SKM-1 (cell line): ENCODE data around the gene PLBD2.

ENCODE experiments used
- DNase-seq: peaks from one replicate; lab custom pipeline; 2025; ENCODE audit not compliant: unreplicated experiment; lab: John Stamatoyannopoulos, UW

Gene PLBD2

DNA sequence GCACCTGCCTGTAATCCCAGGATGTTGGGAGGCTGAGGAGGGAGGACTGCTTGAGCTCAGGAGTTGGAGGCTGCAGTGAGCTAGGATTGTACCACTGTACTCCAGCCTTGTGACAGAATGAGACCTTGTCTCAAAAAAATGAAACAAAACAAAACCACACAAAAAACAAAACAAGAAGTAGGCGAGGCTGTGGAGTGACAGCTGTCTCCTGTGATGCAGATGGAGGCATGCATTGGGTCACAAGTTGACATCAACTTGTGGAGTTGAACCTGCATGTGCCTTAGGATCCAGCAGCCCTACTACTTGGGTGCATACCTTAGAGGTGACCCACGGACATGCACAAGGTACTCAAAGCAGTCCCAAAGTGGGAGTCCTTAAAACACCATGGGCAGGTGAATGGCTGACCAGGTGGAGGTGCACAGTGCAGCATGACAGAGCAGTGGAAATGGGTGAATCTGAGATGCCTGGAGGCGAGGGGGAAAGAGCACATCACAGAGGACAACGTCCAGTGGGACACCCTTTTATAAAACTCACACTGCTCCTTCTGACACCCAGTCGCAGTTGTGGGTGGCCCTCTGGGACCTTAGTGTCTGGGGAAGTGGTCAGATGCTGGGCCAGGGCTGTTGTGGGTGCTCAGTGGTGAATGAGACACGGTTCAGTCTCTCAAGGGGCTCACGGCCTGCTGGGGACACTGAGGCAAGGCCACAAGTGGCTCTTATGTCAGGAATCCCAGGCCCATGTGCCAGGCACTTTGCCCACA is 12.7 kb downstream of the PLBD2 start:
- DNase-seq: no peak

DNA sequence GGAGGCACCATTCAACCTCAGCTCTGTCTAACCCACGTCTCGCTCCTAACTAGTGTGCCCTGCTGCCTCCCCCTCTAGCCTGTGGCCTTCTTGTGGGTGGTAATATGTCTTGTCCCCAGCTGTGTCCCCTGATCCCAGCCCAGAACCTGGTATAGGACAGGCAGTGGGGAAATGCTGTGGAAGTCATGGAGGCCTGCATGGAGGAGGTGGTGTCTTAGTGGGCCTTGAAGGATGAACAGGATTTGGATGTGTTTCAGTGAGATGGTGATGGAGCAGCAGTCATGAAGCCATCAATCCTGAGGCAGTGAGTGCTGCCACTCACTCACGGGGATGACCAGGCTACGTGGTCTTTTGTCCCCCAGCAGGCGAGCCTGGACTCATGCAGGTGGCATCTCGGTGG is 13.4 kb downstream of the PLBD2 start:
- DNase-seq: no peak

GRCh38 chr12:113372371-113372770 is 14.0 kb downstream of the PLBD2 start:
- no peak for DNase-seq

DNA sequence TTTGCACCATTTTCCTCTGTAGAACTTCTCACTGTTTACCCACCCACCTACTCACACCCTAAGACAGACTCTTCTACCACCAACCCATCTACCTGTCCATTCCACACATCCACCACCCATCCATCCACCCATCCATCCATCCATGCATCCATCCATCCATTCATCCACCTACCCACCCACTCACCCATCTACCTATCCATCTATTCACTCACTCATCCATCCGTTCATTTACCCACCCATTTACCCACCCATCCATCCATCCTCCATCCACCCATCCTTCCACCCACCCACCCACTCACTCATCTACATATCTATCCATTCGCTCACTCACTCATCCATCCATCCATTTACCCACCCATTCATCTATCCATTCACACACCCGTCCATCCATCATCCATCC is 15.1 kb downstream of the PLBD2 start:
- DNase-seq: no peak

GRCh38 chr12:113373969-113374368 is 15.6 kb downstream of the PLBD2 start:
- no peak for DNase-seq

GRCh38 chr12:113374823-113375428 is 16.5 kb downstream of the PLBD2 start:
- DNase-seq: no peak

- no peak for DNase-seq
Observed at GRCh38 chr12:113378291-113378690, 19.9 kb downstream of the PLBD2 start.

- DNase-seq: no peak
Observed at GRCh38 chr12:113381220-113381619, 22.8 kb downstream of the PLBD2 start.

DNA sequence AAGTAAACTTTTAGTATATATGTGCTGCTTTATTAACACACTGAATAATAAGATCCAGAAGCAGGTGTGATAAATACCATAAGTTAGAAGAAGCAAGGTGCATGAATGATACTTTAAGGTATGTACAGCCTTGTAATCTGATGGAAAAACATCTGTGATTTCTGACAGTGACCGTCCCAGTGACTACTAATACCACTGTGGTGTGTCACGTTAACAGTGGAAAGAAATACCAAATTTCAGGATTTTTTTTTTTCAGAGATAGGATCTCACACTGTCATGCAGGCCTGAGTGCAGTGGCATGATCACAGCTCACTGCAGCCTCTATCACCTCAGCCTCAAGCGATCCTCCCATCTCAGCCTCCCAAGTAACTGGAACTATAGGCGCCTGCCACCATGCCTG is 23.8 kb downstream of the PLBD2 start:
- no peak for DNase-seq

GRCh38 chr12:113384778-113385177 is 26.4 kb downstream of the PLBD2 start:
- no peak for DNase-seq

- no peak for DNase-seq
Observed at GRCh38 chr12:113385282-113385882, 27.0 kb downstream of the PLBD2 start.

DNA sequence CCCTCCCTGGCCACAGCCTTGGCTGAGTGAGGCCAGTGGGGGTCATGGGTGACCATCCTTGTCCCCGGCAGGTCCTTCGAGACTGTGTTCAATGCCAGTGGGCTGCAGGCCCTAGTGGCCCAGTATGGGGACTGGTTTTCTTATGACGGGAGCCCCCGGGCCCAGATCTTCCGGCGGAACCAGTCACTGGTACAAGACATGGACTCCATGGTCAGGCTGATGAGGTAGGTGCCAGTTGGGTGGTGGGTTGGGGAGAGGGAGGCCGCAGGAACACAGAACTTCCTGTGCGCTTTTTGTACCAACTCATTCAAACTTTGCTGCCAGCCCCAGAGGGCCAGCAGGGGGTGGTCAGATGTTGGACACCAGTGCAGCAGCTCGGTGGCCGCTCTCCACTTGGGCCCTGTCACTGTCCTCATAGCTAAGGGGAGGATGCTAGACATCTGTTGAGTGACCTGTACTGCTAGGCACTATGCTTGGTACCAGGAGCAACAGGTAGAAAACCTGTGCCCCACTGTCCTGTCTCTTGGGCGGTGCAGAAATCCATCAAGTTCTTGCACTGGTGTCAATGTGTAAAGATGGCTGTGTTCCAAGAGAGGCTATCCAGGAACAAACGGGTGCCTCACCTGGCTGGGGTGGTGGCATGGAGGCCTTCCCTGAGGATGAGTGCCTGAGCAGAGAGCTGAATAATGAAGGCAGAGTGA is 28.6 kb downstream of the PLBD2 start:
- DNase-seq: no peak

DNA sequence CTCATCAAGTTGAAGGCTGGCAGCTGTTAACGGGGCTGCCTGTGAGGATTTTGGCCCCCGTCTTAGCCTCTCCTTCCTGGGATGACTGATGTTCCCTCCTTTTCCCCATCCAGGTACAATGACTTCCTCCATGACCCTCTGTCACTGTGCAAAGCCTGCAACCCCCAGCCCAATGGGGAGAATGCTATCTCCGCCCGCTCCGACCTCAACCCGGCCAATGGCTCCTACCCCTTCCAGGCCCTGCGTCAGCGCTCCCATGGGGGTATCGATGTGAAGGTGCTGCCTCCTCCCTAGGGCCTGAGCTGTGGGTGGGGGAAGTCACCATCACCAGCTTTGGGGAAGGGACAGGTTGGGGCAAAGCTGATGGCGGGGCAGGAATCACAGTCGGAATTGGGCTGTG is 29.2 kb downstream of the PLBD2 start:
- DNase-seq: no peak

DNA sequence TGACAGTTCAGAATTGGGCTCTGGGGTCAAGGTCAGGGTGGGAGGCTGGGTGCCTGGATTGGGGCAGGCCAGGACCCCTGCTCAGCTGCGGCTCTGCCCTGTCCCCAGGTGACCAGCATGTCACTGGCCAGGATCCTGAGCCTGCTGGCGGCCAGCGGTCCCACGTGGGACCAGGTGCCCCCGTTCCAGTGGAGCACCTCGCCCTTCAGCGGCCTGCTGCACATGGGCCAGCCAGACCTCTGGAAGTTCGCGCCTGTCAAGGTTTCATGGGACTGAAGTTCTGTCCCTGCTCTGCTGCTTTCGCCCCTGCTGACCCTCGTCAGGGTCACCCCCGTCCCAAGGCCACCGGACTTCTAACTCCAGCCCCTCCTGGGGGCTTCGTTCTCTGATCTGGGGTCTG is 30.0 kb downstream of the PLBD2 start:
- DNase-seq: no peak

DNA sequence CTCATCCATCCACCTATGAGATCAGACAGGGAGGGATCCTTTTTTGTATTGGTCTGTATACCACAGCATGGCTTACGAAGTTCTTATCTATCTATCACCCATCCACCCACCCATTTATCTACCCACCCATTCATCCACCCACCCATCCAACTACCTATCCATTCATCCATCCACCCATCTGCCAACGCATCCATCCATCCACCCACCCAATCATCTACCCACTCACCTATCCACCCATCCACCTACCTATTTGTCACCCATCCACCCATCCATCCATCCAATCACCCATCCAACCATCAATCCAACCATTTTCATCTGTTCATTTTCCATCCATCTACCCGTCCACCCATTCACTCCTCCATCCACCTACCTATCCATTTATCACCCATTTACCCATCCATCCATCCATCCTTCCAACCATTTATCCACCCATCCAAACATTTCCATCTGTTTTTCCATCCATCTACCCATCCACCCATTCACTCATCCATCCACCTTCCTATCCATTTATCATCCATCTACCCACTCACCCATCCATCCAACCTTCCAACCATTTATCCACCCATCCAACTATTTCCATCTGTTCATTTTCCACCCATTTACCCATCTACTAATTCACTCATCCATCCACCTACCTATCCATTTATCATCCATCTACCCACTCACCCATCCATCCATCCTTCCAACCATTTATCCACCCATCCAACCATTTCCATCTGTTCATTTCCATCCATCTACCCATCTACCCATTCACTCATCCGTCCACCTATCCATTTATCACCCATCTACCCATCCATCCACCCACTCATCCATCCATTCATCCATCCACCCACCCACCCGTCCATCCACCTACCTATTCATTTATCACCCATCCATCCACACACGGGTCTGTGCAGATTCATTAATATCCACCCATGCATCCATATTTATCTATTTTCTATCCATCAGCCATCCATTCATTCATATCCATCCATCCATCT is 32.0 kb downstream of the PLBD2 start:
- DNase-seq: no peak

- DNase-seq: no peak
Observed at GRCh38 chr12:113391145-113391544, 32.8 kb downstream of the PLBD2 start.

GRCh38 chr12:113391650-113392337 is 33.4 kb downstream of the PLBD2 start:
- DNase-seq: no peak

GRCh38 chr12:113392520-113392919 is 34.1 kb downstream of the PLBD2 start:
- DNase-seq: no peak

- DNase-seq: no peak
Observed at GRCh38 chr12:113392988-113393579, 34.7 kb downstream of the PLBD2 start.

- DNase-seq: no peak
Observed at GRCh38 chr12:113393749-113394148, 35.4 kb downstream of the PLBD2 start.
